Dedifferentiated amniotic fluid mesenchymal stem cell (primary cell): ENCODE data around the gene ZNF224.
A peak's percentile ranks its signal among the peaks of the same experiment; 100 is the strongest.

Experiments used
- DNase-seq: peaks from one replicate; pipeline ENCODE4 v3.0.0-alpha.2; 2016; ENCODE audit errors: extremely low spot score

The ZNF224 gene

DNA sequence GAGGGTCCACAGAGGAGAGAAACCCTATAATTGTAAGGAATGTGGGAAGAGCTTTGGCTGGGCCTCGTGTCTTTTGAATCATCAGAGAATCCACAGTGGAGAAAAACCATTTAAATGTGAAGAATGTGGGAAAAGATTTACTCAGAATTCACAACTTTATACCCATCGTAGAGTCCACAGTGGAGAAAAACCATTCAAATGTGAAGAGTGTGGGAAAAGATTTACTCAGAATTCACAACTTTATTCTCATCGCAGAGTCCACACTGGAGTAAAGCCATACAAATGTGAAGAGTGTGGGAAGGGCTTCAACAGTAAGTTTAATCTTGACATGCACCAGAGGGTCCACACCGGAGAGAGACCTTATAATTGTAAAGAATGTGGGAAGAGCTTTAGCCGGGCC, 37.8 kb downstream of the ZNF224 start:
- no peak for DNase-seq

DNA sequence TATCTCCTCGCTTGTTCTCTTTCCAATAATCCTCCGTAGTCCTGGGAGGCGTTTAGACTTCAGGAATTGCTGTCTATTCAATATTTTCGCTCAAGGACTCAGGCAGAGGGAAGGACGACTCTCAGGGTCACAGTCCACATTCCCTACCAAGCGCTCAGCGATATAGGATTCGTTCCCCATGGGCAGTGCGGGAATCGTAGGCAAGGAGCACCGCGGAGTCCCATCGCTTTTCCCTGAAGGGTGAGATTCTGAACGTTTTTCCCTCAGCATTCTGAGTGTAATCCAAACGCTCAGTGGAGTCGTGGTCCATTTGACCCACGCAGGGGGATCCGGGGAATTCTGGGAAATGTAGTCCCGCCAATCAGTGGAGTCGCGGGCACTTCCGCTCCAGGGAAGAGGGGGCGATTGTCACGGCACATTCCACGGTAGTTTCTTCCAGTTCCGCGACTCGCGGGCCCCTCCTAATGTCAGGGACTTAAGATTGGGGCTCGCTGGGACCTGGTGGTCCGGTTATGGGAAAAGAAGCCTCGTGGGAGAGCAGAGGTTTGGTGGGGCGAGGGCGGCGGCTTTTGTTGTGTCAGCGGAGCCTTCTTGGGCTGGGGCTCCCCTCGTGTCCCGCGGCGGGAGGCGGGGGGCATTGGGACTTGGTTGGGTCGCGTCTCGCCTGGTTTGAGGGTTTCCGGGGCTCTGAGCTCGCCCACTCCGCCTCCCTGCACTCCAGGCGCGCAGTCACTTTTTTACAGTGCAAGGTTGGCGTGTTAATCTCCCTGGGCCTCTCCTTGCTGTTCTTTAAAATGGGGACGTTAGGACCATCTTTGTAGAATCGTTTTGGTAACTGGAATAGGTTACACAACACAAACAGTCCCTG, 47.3 kb downstream of the ZNF224 start, which contains the start of gene ZNF234:
Gene ZNF234, plus strand, starts transcription at position 364 of the 868 bp plus-strand sequence. CDS start 3,079 bp downstream, outside the sequence.
- peak; percentile 92 for DNase-seq

DNA sequence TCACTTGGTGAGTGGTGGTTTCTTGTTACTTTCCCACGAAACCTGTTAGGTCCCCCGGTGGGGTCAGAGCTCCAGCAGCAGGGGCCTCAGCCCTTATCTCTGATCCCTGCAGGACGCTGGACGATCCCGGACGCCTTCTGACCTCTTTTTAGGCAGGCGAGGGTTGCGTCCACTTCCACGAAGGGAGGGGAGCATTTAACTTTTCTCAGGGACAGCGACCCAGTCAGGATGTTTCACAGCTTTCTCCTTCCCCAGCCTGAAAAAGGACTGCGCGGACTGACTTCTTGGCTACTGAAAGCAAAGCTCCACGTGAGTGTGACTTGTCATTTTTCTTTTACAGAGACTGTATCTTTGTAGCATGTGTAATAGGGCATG, 47.9 kb downstream of the ZNF224 start:
- no peak for DNase-seq

DNA sequence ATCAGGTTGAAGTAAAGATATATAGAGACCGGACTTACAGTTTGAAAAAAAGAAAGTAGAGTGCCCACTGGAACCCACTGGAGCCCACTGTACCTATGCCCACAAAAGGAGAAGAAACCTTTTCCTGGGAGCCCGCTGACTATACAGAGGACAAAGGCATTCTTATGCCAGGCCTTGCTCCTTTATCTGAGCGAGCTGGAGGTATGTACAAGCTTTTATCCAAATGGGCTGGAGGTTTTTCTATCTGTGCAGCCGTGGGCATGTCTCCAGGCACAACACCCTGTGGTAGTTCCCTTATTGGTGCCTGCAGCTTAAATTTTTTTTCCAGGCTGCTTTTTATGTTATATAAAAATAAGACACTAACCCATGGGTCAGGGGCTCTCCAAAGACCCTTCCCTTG, 55.6 kb downstream of the ZNF224 start:
- DNase-seq: no peak

DNA sequence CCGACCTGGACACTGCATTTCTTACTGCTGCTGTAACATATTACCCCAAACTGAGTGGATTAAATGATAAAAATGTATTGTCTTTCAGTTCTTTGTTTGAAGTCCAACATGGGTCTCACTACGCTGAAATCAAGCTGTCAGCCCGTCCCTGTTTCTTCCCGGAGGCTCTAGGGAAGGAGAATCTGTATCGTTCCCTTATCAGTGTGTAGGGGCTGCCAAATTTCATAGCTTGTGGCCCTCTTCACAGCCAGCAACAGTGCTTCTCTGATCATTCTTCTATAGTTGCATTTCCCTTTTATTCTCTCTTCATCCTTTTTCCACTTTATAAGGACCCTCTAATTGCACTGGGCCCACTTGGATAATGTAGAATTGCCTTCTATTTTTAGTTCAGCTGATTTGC, 57.3 kb downstream of the ZNF224 start:
- DNase-seq: no peak

DNA sequence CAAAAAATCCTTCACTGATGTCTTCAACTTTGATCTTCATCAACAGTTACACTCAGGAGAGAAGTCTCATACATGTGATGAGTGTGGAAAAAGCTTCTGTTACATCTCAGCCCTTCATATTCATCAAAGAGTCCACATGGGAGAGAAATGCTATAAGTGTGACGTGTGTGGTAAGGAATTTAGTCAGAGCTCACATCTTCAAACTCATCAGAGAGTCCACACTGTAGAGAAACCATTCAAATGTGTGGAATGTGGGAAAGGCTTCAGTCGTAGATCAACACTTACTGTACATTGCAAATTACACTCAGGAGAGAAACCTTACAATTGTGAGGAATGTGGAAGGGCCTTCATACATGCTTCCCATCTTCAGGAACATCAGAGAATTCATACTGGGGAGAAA, 62.3 kb downstream of the ZNF224 start:
- no peak for DNase-seq
